Inferior parietal cortex (tissue), 1 donor: ENCODE measurements around the gene SLC44A4.
"Not testable (repeated sequence)": the region's sequence is repeated elsewhere in the genome, so short reads cannot be mapped to it uniquely, and the experiment has no call there.

Experiments used
- DNase-seq: peaks from one replicate; pipeline ENCODE4 v3.0.0-alpha.2; 2016; ENCODE audit errors: extremely low spot score

SLC44A4 gene

DNA sequence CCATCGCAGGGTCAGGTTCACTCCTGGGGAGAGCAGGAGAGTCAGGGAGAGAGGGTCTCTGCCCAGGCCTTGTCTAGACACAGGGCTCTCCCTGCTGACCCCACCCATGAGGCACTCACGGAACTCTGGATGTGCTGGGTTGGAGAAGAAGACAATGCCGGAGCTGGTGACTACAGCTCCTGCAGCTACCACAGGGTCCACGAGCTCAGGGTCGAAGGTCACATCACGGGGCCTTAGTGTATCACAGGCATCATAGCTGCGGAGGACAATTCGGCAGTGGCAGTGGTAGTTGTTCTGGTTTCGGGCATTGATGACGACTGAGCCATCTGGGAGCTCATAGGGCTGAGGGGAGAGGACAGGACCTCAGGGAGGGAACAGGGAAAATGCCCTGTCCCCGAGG is 18.9 kb downstream of the SLC44A4 start:
- no peak for DNase-seq

GRCh38 chr6:31858707-31859106 is 20.1 kb downstream of the SLC44A4 start:
- DNase-seq, result no peak

DNA sequence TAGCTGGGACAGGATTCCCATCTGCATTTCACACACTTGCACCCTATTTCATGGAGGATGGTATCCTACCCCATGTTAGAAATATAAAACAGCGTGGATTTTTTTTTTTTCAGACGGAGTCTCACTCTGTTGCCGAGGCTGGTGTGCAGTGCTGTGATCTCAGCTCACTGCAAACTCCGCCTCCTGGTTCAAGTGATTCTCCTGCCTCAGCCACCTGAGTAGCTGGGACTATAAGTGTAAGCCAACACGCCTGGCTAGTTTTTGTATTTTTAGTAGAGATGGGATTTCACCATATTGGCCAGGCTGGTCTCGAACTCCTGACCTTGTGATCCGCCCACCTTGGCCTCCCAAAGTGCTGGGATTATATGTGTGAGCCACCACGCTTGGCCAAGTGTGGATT is 21.0 kb downstream of the SLC44A4 start:
- DNase-seq, result not testable (repeated sequence)

DNA sequence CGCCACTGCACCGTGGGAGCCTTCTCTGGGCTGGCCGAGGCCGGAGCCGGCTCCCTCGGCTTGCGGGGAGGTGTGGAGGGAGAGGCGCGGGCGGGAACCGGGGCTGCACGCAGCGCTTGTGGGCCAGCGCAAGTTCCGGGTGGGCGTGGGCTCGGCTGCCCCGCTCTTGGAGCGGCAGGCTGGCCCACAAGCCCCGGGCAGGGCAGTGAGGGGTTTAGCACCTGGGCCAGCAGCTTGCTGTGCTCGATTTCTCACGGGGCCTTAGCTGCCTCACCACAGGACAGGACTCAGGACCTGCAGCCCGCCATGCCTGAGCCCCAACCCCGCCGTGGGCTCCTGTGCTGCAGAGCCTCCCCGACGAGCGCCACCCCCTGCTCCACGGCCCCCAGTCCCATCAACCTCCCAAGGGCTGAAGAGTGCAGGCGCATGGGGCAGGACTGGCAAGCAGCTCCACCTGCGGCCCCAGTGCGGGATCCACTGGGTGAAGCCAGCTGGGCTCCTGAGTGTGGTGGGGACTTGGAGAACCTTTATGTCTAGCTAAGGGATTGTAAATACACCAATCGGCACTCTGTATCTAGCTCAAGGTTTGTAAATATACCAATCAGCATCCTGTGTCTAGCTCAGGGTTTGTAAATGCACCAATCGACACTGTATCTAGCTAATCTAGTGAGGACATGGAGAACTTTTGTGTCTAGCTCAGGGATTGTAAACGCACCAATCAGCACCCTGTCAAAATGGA is 26.6 kb downstream of the SLC44A4 start:
- DNase-seq, result not testable (repeated sequence)

DNA sequence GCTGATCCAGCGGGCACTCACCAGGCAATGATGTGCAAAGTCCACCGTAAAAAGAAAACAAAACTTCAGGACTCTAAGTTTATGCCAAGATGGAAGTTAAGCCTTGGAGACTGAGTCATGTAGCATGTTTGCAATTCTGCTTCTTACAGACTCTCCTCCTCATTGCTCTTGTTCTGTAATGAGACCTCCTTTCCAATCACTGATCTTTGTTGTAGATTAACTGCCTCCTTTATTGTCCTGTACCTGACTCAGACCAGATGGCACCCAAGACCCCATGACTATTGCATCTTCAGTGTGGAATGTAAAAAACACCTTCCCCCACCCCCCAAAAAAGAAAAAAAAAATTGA is 27.3 kb downstream of the SLC44A4 start:
- DNase-seq, result no peak

DNA sequence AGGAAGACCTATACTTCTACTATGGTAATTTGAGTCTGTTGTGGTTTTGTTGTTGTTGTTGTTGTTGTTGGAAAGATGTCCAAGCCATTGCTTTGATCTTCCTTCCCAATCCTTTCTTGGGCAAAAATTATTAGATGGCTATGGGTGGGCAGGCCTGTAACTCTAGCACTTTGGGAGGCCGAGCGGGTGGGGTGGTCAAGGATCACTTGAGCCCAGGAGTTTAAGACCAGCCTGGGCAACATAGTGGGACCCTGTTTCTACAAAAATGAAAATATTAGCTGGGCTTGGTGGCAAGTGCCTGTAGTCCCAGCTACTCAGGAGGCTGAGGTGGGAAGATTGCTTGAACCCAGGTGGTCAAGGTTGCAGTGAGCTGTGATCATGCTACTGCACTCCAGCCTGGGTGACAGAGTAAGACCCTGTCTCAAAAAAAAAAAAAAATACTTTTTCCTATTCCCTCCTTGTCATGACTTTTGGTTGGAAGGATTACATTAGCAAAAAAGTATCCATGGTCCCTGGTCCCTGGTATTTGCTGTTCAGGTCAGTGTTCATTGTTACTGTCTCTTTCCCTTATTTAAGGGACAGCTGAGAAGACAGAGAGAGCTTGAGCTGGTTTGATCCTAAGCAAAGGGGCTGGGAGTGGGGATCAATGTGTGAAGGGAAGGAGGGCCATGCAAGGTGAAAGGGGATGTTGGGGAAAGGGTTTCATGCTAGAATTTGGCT is 27.9 kb downstream of the SLC44A4 start:
- DNase-seq, result no peak

GRCh38 chr6:31847276-31847978 is 31.4 kb downstream of the SLC44A4 start:
- DNase-seq, result no peak

- DNase-seq, result no peak
These were observed 34.3 kb downstream of the SLC44A4 start for GRCh38 chr6:31844507-31844906.

GRCh38 chr6:31842053-31842452 is 36.7 kb downstream of the SLC44A4 start:
- no peak for DNase-seq

DNA sequence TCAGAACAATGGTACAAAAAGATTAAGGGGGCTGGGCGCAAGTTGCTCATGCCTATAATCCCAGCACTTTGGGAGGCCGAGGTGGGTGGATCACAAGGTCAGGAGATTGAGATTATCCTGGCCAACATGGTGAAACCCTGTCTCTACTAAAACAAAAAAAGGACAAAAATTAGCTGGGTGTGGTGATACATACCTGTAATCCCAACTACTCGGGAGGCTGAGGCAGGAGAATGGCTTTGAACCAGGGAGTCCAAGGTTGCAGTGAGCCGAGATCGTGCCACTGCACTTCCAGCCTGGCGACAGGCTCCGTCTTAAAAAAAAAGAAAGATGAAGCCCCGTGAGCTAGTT is 39.0 kb downstream of the SLC44A4 start:
- not testable (repeated sequence) for DNase-seq

DNA sequence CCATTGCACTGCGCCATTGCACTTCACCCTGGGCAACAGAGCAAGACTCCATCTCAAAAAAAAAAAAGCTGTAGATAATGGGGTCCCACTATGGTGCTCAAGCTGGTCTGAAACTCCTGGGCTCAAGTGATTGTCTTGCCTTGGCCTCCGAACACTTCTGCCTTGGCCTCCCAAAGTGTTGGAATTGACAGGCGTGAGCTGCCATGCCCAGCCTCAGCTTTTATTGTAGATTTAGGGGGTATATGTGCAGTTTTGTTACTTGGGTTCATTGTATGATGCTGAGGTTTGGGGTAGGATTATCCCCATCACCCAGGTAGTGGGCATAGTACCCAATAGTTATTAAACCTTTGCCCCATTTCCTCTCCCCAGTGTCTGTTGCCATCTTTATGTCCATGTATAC is 39.8 kb downstream of the SLC44A4 start:
- no peak for DNase-seq

GRCh38 chr6:31838114-31838553 is 40.7 kb downstream of the SLC44A4 start:
- not testable (repeated sequence) for DNase-seq

GRCh38 chr6:31837369-31838113 is 41.3 kb downstream of the SLC44A4 start:
- no peak for DNase-seq

- DNase-seq, result no peak
These were observed 42.1 kb downstream of the SLC44A4 start for GRCh38 chr6:31836474-31837368.

- DNase-seq, result no peak
These were observed 42.7 kb downstream of the SLC44A4 start for GRCh38 chr6:31836047-31836473.

- DNase-seq, result peak; percentile 93
These were observed 44.2 kb downstream of the SLC44A4 start for GRCh38 chr6:31834367-31835250.

DNA sequence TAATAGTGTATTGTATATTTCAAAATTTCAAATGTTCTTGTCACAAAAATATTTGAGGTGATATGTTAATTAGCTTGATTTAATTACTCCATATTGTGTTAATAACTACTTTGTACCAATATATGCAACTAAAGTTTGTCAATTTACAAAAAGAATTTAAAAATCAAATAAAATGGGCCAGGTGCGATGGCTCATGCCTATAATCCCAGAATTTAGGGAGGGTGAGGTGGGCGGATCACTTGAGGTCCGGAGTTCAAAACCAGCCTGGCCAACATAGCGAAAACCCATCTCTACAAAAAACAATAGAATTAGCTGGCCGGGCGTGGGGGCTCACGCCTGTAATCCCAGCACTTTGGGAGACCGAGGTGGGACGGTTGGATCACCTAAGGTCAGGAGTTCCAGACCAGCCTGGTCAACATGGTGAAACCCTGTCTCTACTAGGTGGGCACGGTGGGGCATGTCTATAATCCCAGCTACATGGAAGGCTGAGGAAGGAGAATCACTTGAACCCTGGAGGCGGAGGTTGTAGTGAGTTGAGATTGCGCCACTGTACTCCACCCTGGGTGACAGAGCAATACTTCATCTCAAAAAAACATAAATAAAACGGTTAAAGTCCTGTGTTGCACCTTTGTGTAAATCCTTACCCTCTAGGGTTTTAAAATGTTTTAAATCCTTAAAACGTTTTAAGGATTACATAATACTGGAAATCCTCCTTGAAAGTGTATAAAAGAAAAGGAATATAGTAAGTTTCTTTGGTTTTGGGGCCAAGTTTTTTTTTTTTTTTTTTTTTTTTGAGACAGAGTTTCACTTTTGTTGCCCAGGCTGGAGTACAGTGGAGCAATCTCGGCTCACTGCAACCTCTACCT is 47.2 kb downstream of the SLC44A4 start:
- DNase-seq, result no peak

- no peak for DNase-seq
These were observed 47.9 kb downstream of the SLC44A4 start for GRCh38 chr6:31830886-31831335.
